ENCODE data around the gene GRAMD1B. TPM values are rescaled to one million over a fixed set of nuclear protein-coding genes. Genes with fewer than 3 reads are reported as not detected.

GRAMD1B gene
- total RNA-seq, 1 experiment from 2014 or later = 5.8 TPM

DNA sequence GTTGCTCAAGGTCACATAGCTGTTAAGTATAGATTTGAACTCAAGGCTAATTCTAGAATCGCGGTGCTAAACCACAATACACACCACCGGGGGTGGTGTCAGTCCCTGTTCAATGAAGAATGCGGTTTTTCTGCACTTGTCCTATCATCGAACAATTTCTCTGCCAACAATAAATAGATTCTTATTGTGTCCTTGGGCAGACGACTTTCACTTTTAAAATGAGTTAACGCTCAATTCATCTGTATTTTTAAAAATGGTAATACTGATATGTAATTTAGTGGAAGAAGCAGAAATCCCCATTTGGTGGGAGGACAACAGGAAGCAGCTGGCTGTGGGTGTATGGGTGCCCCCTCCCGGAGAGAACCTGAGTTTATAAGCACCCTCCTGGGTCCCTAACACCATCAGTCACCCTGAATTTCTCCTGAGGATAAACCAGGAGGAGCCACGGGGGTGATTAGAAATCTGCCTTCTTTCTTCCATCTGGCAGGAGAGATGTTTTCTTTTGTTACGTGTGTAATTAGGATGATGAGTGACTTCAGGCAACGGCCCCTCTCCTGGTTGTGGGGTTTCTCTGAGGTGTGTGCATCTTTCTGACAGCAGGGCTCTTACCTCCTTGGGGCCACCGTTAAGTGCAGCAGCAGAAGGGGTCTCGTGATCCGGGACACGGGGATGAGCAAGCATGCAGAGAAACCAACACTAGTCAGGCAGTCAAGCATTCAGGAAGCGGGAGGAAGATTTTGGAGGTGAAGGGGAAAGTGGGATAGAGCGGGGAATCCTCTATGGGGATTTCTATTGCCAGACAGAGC is 87.7 kb downstream of the GRAMD1B start:
- CTCF ChIA-PET = no interaction called here
- Histone ChIP-seq H3K79me2 (ENCODE audit: low read depth) (no peaks in the 10 kb centered on the region), H3K27ac (no peak overlapping the region), H3K27me3 (ENCODE audit: insufficient read depth, low read depth) (no peaks in the 10 kb centered on the region), H3F3A (ENCODE audit: insufficient read depth, low read depth) (peaks cover 3% of the 10 kb centered on the region; the same call in 1 of the 2 replicates), H3K4me3 (no peak overlapping the region), H3K9me3 (ENCODE audit: insufficient read depth, low read depth) (no peaks in the 10 kb centered on the region), H3K4me2 (0 out of 2 replicates have a peak overlapping the region, but pooled peaks have one; percentile 41), H4K20me1 (ENCODE audit: insufficient read depth) (no peaks in the 10 kb centered on the region), H3K4me1 (replicated peaks; ENCODE audit: insufficient read depth) (peaks cover 23% of the 10 kb centered on the region), H3K36me3 (ENCODE audit: low read depth) (no peaks in the 10 kb centered on the region), H3K9me2 (ENCODE audit: insufficient read depth) (no peaks in the 10 kb centered on the region), H2AFZ (no peak overlapping the region)
- BruUV-seq (replicated peaks) = no TSS peak
- intact Hi-C loops (cut with micrococcal nuclease; ENCODE audit: unreplicated experiment) = no loop called here
- TF ChIP-seq EZH2 (IDR thresholded peaks at IDR 0.05; ENCODE audit: low read depth) (no peak), CTCF (conservative IDR thresholded peaks at IDR 0.05) (no peak)
- DNase-seq = no peak
- POLR2A ChIA-PET (ENCODE audit: unreplicated experiment) = interaction anchor here (0.6 kb wide), 1 partner anchor 876 kb away, joined by 3 read pairs; no protein-coding TSS in a partner anchor

DNA sequence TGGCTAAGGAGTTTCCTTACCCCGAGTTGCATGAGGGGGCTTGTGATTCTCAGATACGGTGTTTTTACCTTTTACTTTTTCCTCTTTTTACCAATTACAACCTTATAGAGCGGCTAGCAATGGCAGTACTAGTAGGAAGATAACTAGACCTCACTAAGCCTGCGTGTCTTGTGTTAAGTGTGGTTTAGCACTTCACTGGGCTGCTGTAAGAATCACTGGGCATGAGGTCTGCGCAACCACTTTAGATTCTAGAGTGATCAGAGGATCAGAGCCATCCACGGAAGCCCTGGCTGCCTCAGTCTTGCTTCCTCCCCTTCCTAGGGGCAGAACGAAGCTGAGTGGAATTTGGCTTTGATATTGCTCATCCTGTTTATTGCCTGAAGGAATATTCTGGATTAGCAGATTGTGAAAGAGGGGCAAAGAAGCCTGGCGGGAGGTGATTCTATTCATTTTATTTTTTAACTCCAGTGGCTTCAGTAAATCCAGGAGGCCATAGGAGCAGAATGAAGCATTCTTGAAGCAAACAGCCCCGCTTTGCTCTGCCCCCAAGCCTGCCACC is 88.5 kb downstream of the GRAMD1B start:
- no peaks in the 10 kb centered on the region for H3K27me3 ChIP-seq (ENCODE audit: insufficient read depth, low read depth)
- H3K36me3 ChIP-seq (ENCODE audit: low read depth) = no peaks in the 10 kb centered on the region
- H3K4me3 ChIP-seq = no peak overlapping the region
- no peaks in the 10 kb centered on the region for H3K9me3 ChIP-seq (ENCODE audit: insufficient read depth, low read depth)
- POLR2A ChIA-PET (ENCODE audit: unreplicated experiment) = interaction anchor here (0.6 kb wide), 1 partner anchor 36 kb away, joined by 3 read pairs; no protein-coding TSS in a partner anchor
- H3F3A ChIP-seq (ENCODE audit: insufficient read depth, low read depth) = peaks cover 3% of the 10 kb centered on the region; the same call in 1 of the 2 replicates
- TF ChIP-seq CTCF (conservative IDR thresholded peaks at IDR 0.05) (no peak), EZH2 (IDR thresholded peaks at IDR 0.05; ENCODE audit: low read depth) (no peak)
- H2AFZ ChIP-seq = no peak overlapping the region
- no peaks in the 10 kb centered on the region for H3K9me2 ChIP-seq (ENCODE audit: insufficient read depth)
- intact Hi-C loops (cut with micrococcal nuclease; ENCODE audit: unreplicated experiment) = no loop called here
- H3K4me1 ChIP-seq (replicated peaks; ENCODE audit: insufficient read depth) = peaks cover 23% of the 10 kb centered on the region
- DNase-seq = no peak
- H4K20me1 ChIP-seq (ENCODE audit: insufficient read depth) = no peaks in the 10 kb centered on the region
- BruUV-seq (replicated peaks) = no TSS peak
- peak overlapping the region; percentile 33; the same call in 1 of the 2 replicates for H3K27ac ChIP-seq
- CTCF ChIA-PET = interaction anchor here (0.9 kb wide), 1 partner anchor 19 kb away, joined by 3 read pairs; no protein-coding TSS in a partner anchor
- no peaks in the 10 kb centered on the region for H3K79me2 ChIP-seq (ENCODE audit: low read depth)
- H3K4me2 ChIP-seq = peak overlapping the region; percentile 41

GRCh38 chr11:123519055-123519796 is 89.2 kb downstream of the GRAMD1B start:
- no peak for TF ChIP-seq CTCF (conservative IDR thresholded peaks at IDR 0.05)
- no peak for TF ChIP-seq EZH2 (IDR thresholded peaks at IDR 0.05; ENCODE audit: low read depth)
- no peak overlapping the region for H3K4me3 ChIP-seq
- no peaks in the 10 kb centered on the region for H3K27me3 ChIP-seq (ENCODE audit: insufficient read depth, low read depth)
- no peaks in the 10 kb centered on the region for H4K20me1 ChIP-seq (ENCODE audit: insufficient read depth)
- POLR2A ChIA-PET (ENCODE audit: unreplicated experiment) = interaction anchor here (0.6 kb wide), 1 partner anchor 36 kb away, joined by 3 read pairs; no protein-coding TSS in a partner anchor
- no peaks in the 10 kb centered on the region for H3K79me2 ChIP-seq (ENCODE audit: low read depth)
- H3K4me2 ChIP-seq = peak overlapping the region; percentile 41
- no peaks in the 10 kb centered on the region for H3K9me3 ChIP-seq (ENCODE audit: insufficient read depth, low read depth)
- H3K36me3 ChIP-seq (ENCODE audit: low read depth) = no peaks in the 10 kb centered on the region
- no peak overlapping the region for H2AFZ ChIP-seq
- peak overlapping the region; percentile 33 for H3K27ac ChIP-seq
- BruUV-seq (replicated peaks) = no TSS peak
- peaks cover 23% of the 10 kb centered on the region for H3K4me1 ChIP-seq (replicated peaks; ENCODE audit: insufficient read depth)
- peaks cover 3% of the 10 kb centered on the region; the same call in 1 of the 2 replicates for H3F3A ChIP-seq (ENCODE audit: insufficient read depth, low read depth)
- DNase-seq = peak; percentile 58 to 59
- intact Hi-C loops (cut with micrococcal nuclease; ENCODE audit: unreplicated experiment) = no loop called here
- no peaks in the 10 kb centered on the region for H3K9me2 ChIP-seq (ENCODE audit: insufficient read depth)
- CTCF ChIA-PET = interaction anchor here (0.6 to 0.9 kb wide), 3 partner anchors 9 to 71 kb away, joined by 3 to 8 read pairs (median 6); no protein-coding TSS in a partner anchor
